Sigmoid colon (tissue), 7 donors: Measurements from ENCODE around the gene ST6GALNAC3. TPM values are rescaled to one million over a fixed set of nuclear protein-coding genes. Genes with fewer than 3 reads are reported as not detected.

Source experiments
- DNase-seq: peaks from one replicate; pipeline ENCODE4 v3.0.0-alpha.2; 2019
- H3K27ac ChIP-seq, 4 donors: fragments of 200-600 bp; sonication (generic); one replicate each; pipeline ENCODE4 v1.5.1; 2016 to 2019; ENCODE audit warnings: mild to moderate bottlenecking in 1 of 4
- H3K27me3 ChIP-seq, 3 donors: fragments of 200-600 bp; sonication (generic); one replicate each; pipeline ENCODE4 v1.5.1; 2019; ENCODE audit warnings: mild to moderate bottlenecking in 1 of 3
- H3K36me3 ChIP-seq, 4 donors: fragments of 200-600 bp; sonication (generic); one replicate each; pipeline ENCODE4 v1.5.1; 2016 to 2019
- H3K4me1 ChIP-seq, 4 donors: fragments of 200-600 bp; sonication (generic); one replicate each; pipeline ENCODE4 v1.5.1; 2017 to 2019
- H3K4me3 ChIP-seq, 4 donors: fragments of 200-600 bp; sonication (generic); one replicate each; pipeline ENCODE4 v1.5.1; 2017 to 2019; ENCODE audit warnings: mild to moderate bottlenecking in 2 of 4, moderate library complexity in 1 of 4
- H3K9me3 ChIP-seq, 4 donors: fragments of 200-600 bp in 3 of 4; sonication (generic) in 3 of 4; one replicate each; pipeline versions ENCODE4 v1.5.1 to v1.6.1; 2013 to 2019
- CTCF ChIP-seq, 4 experiments: fragments of 450-650 bp in 3 of 4; fragments of 200-600 bp in 1 of 4; IDR thresholded peaks; one replicate each; pipeline ENCODE4 v1.5.1; 2016 to 2019; ENCODE audit warnings: antibody characterized with exemption in 4 of 4, mild to moderate bottlenecking in 3 of 4, moderate library complexity in 2 of 4
- EP300 ChIP-seq, 4 donors: sonication (generic); formaldehyde crosslinking; IDR thresholded peaks; one replicate each; pipeline ENCODE4 v1.6.1; 2017; ENCODE audit warnings: antibody characterized with exemption in 4 of 4
- POLR2A ChIP-seq, 2 donors: fragments of 450-650 bp; IDR thresholded peaks; one replicate each; pipeline ENCODE4 v1.6.1; 2016; ENCODE audit warnings: antibody characterized with exemption in 2 of 2, mild to moderate bottlenecking in 2 of 2, moderate library complexity in 2 of 2
- POLR2AphosphoS5 ChIP-seq, 4 donors: sonication (generic); formaldehyde crosslinking; IDR thresholded peaks; one replicate each; pipeline ENCODE4 v1.6.1; 2017; ENCODE audit warnings: antibody characterized with exemption in 4 of 4
- WGBS, 2 donors: extraction: QIAGEN DNeasy Blood & Tissue Kit; methylation state at CpG; one replicate each; pipeline ENCODE4 v1.1.7; 2013; 5-methylcytosine and 5-hydroxymethylcytosine counted together
- intact Hi-C: fragments of 100-400 bp; cut with DNase I; formaldehyde crosslinking; loops from one replicate; pipeline ENCODE4 v1.15.1; 2023
- polyA plus RNA-seq, 3 donors: library from polyadenylated mRNA; stranded (reverse); fragments of 200-250 nt; gene quantifications; one replicate each; pipeline ENCODE4 v1.2.3, GENCODE V29; 2013
- total RNA-seq, 4 donors: library from RNA; depleted of rRNA; stranded (reverse); fragments of >200 nt; gene quantifications; one replicate each; pipeline ENCODE4 v1.1.0, GENCODE V29; 2016
- donor health status: healthy with polysubstance abuse.
- donor health status: Bipolar disorder and iron deficiency.
- donor health status: healthy.

ST6GALNAC3 gene
- total and polyA plus RNA-seq, 7 donors, result 1.6 to 7.5 (median 2.5) TPM

DNA sequence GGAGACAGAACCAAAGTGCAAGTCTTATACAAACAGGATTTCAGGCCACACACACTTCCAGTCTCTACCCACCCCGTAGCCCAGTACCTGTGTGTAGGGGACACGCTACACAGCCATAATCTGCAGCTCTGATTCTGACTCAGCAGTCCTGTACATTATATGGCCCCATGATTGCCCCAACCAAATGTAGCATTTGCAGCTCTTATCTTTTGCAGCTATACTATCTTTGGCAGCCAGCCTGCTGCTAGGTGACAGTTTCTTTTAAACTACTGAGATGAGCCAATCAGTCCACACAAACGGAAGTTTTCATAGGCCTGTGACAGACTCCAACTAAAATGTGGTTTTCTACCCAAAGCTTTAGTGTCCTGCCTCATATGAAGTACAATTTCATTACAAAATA is 533.2 kb downstream of the ST6GALNAC3 start:
- H3K36me3 ChIP-seq, result no peaks in the 10 kb centered on the region
- no peaks in the 10 kb centered on the region for H3K9me3 ChIP-seq
- TF ChIP-seq POLR2A (IDR thresholded peaks at IDR 0.05), result no peak
- no peak for TF ChIP-seq POLR2AphosphoS5 (IDR thresholded peaks at IDR 0.05)
- TF ChIP-seq EP300 (IDR thresholded peaks at IDR 0.05), result no peak
- TF ChIP-seq CTCF (IDR thresholded peaks at IDR 0.05), result no peak
- WGBS, 2 donors, result 13 to 66% methylated on average over 3 of the region's 3 CpGs
- H3K27me3 ChIP-seq, result no peaks in the 10 kb centered on the region
- no peak overlapping the region for H3K27ac ChIP-seq
- no peak for DNase-seq
- intact Hi-C loops, result no loop called here
- H3K4me3 ChIP-seq, result no peak overlapping the region
- no peaks in the 10 kb centered on the region for H3K4me1 ChIP-seq

GRCh38 chr1:76611770-76612445 is 537.4 kb downstream of the ST6GALNAC3 start:
- no peak for TF ChIP-seq POLR2AphosphoS5 (IDR thresholded peaks at IDR 0.05)
- no peak for TF ChIP-seq POLR2A (IDR thresholded peaks at IDR 0.05)
- TF ChIP-seq CTCF (IDR thresholded peaks at IDR 0.05), result no peak
- no peak for TF ChIP-seq EP300 (IDR thresholded peaks at IDR 0.05)
- WGBS, 2 donors, result 92 to 96% methylated on average over 5 of the region's 5 CpGs
- no peak for DNase-seq
- intact Hi-C loops, result no loop called here
- Histone ChIP-seq H3K27ac (no peak overlapping the region), H3K4me3 (no peak overlapping the region), H3K9me3 (no peaks in the 10 kb centered on the region), H3K36me3 (no peaks in the 10 kb centered on the region), H3K4me1 (peaks cover 0 to 9% (median 0%) of the 10 kb centered on the region in 4 donors), H3K27me3 (no peaks in the 10 kb centered on the region)

DNA sequence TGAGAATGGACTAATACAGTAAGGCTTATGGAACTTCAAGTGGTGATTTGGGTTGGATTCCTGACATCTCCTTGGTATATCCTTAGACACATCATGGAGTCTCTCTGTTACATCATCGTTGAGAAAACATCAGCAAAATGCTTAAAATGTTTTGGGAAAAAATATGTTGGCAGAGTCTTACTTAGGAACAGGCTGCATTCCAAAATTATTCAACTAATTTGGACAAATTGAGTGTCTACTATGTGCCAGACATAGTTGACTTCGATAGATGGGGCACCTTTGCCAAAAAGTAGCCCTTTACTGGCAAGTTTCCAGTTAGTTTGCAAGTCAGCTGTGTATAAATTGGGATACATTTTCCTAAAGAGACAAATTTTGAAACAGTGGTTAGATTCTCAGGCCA is 539.3 kb downstream of the ST6GALNAC3 start:
- no peaks in the 10 kb centered on the region for H3K27me3 ChIP-seq
- no peaks in the 10 kb centered on the region for H3K9me3 ChIP-seq
- no peak overlapping the region for H3K4me3 ChIP-seq
- WGBS, 2 donors, result 70 to 76% methylated on average over 2 of the region's 2 CpGs
- intact Hi-C loops, result no loop called here
- no peak for DNase-seq
- peaks cover 0 to 9% (median 0%) of the 10 kb centered on the region in 4 donors for H3K4me1 ChIP-seq
- H3K27ac ChIP-seq, result no peak overlapping the region
- H3K36me3 ChIP-seq, result no peaks in the 10 kb centered on the region
- TF ChIP-seq POLR2A (IDR thresholded peaks at IDR 0.05) (no peak), EP300 (IDR thresholded peaks at IDR 0.05) (no peak), POLR2AphosphoS5 (IDR thresholded peaks at IDR 0.05) (no peak)

DNA sequence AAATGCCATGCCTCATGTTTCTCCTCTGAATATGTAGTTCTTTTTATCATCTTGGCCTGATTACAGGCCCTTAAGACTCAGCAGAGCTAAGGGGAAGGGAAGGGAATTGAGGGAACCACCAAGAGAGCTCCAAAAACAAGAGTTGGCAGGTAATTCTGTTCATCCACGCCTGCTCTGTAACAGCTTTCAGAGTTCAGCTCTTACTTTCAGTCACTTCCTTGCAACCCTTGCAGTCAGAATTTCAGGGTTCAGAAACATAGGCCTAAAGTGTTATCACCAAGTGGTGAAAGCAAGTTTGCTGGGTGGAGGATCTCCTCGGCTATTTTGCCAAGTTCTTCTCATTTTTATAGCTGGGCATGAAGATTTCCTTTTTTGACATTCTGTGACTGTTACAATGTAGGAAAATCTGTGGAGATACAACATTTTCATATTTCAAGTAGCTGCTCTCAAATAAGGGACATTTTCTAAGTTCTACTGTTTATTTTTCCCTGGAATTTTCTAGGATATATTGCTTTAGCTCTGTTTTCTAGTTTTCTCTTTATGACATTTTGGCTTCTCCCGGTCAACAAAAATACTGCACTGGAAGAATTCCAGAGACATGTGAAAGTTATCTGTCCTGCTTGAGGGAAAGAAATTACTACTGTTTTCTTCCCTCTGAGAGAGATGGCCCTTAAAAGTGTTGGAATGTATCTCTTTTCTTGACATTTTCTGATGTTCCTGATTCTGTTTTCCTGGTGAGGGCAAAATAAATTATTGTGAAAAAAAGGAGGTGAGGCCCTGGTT is 540.9 kb downstream of the ST6GALNAC3 start:
- TF ChIP-seq POLR2AphosphoS5 (IDR thresholded peaks at IDR 0.05) (no peak), EP300 (IDR thresholded peaks at IDR 0.05) (no peak), CTCF (IDR thresholded peaks at IDR 0.05) (no peak), POLR2A (IDR thresholded peaks at IDR 0.05) (no peak)
- Histone ChIP-seq H3K27me3 (no peaks in the 10 kb centered on the region), H3K4me1 (peaks cover 0 to 9% (median 0%) of the 10 kb centered on the region in 4 donors), H3K9me3 (no peaks in the 10 kb centered on the region), H3K4me3 (no peak overlapping the region), H3K27ac (no peak overlapping the region), H3K36me3 (no peaks in the 10 kb centered on the region)
- WGBS, 2 donors, result 76 to 78% methylated on average over 3 of the region's 3 CpGs
- intact Hi-C loops, result no loop called here
- no peak for DNase-seq

- 93 to 95% methylated on average over 4 of the region's 4 CpGs for WGBS, 2 donors
- no peaks in the 10 kb centered on the region for H3K36me3 ChIP-seq
Observed at GRCh38 chr1:76620371-76620770, 545.8 kb downstream of the ST6GALNAC3 start.

More at GRCh38 chr1:76620371-76620770, 545.8 kb downstream of the ST6GALNAC3 start:
- Histone ChIP-seq H3K4me3 (no peak overlapping the region), H3K4me1 (peaks cover 0 to 7% (median 0%) of the 10 kb centered on the region in 4 donors), H3K27ac (no peak overlapping the region), H3K27me3 (no peaks in the 10 kb centered on the region), H3K9me3 (no peaks in the 10 kb centered on the region)
- DNase-seq, result no peak
- intact Hi-C loops, result no loop called here
- TF ChIP-seq EP300 (IDR thresholded peaks at IDR 0.05) (no peak), CTCF (IDR thresholded peaks at IDR 0.05) (no peak), POLR2AphosphoS5 (IDR thresholded peaks at IDR 0.05) (no peak), POLR2A (IDR thresholded peaks at IDR 0.05) (no peak)
